Chondrocyte (in vitro differentiated cells): ENCODE measurements around the gene IL15RA. TPM values are rescaled to one million over a fixed set of nuclear protein-coding genes. Genes with fewer than 3 reads are reported as not detected.

ENCODE experiments used
- DNase-seq: peaks from one replicate; pipeline ENCODE4 v3.0.0; 2021; ENCODE audit warnings: mixed read lengths, low spot score
- H3K27ac Mint-ChIP-seq: one replicate; pipeline ENCODE4 v1.8.0; 2021; ENCODE audit warnings: mild to moderate bottlenecking, moderate library complexity, mixed read lengths; ENCODE audit not compliant: unreplicated experiment
- H3K27me3 Mint-ChIP-seq: 2 replicates; pipeline ENCODE4 v1.8.0; 2021; ENCODE audit warnings: low read depth, mixed read lengths
- H3K36me3 Mint-ChIP-seq: 2 replicates; pipeline ENCODE4 v1.8.0; 2021; ENCODE audit warnings: low read depth, mixed read lengths
- H3K4me1 Mint-ChIP-seq: 2 replicates; pipeline ENCODE4 v1.8.0; 2021; ENCODE audit warnings: low read depth, mild to moderate bottlenecking, mixed read lengths
- H3K4me3 Mint-ChIP-seq: one replicate; pipeline ENCODE4 v1.8.0; 2021; ENCODE audit warnings: mild to moderate bottlenecking, moderate library complexity, mixed read lengths; ENCODE audit not compliant: unreplicated experiment
- H3K9me3 Mint-ChIP-seq: 2 replicates; pipeline ENCODE4 v1.8.0; 2021; ENCODE audit warnings: low read depth, mixed read lengths
- CTCF ChIP-seq: fragments of 200-600 bp; sonication (generic); IDR thresholded peaks from 2 replicates; pipeline ENCODE4 v1.5.0; 2021; ENCODE audit warnings: antibody characterized with exemption, mild to moderate bottlenecking, moderate library complexity
- total RNA-seq: library from RNA; stranded (reverse); gene quantifications from 3 replicates; pipeline ENCODE4 v1.2.1, GENCODE V29; 2021

Gene IL15RA
- total RNA-seq, 1 donor from 2014 or later, result 0.65 TPM

GRCh38 chr10:5941579-5941978 is 35.8 kb downstream of the IL15RA start:
- peaks cover 19% of the 10 kb centered on the region for H3K36me3 Mint-ChIP-seq
- H3K4me1 Mint-ChIP-seq, result peaks cover 38% of the 10 kb centered on the region
- no peak overlapping the region for H3K4me3 Mint-ChIP-seq
- no peaks in the 10 kb centered on the region for H3K27me3 Mint-ChIP-seq
- no peak for DNase-seq
- no peak overlapping the region for H3K27ac Mint-ChIP-seq
- TF ChIP-seq CTCF, result no peak
- no peaks in the 10 kb centered on the region for H3K9me3 Mint-ChIP-seq

GRCh38 chr10:5940807-5941218 is 36.5 kb downstream of the IL15RA start:
- DNase-seq, result no peak
- H3K9me3 Mint-ChIP-seq, result no peaks in the 10 kb centered on the region
- no peak overlapping the region for H3K27ac Mint-ChIP-seq
- peaks cover 32% of the 10 kb centered on the region for H3K4me1 Mint-ChIP-seq
- no peak overlapping the region for H3K4me3 Mint-ChIP-seq
- no peaks in the 10 kb centered on the region for H3K27me3 Mint-ChIP-seq
- H3K36me3 Mint-ChIP-seq, result peaks cover 23% of the 10 kb centered on the region
- no peak for TF ChIP-seq CTCF

- no peak overlapping the region for H3K4me3 Mint-ChIP-seq
- no peak overlapping the region for H3K27ac Mint-ChIP-seq
- H3K4me1 Mint-ChIP-seq, result peaks cover 7% of the 10 kb centered on the region
- TF ChIP-seq CTCF, result no peak
- H3K36me3 Mint-ChIP-seq, result peaks cover 32% of the 10 kb centered on the region
- no peaks in the 10 kb centered on the region for H3K27me3 Mint-ChIP-seq
- no peak for DNase-seq
- no peaks in the 10 kb centered on the region for H3K9me3 Mint-ChIP-seq
Measured at GRCh38 chr10:5938291-5938690, 39.1 kb downstream of the IL15RA start.

- no peak for TF ChIP-seq CTCF
Measured at GRCh38 chr10:5937016-5937415, 40.3 kb downstream of the IL15RA start.

GRCh38 chr10:5935628-5936027 is 41.7 kb downstream of the IL15RA start:
- Mint-ChIP-seq H3K4me1 (no peaks in the 10 kb centered on the region), H3K27me3 (no peaks in the 10 kb centered on the region), H3K36me3 (peaks cover 41% of the 10 kb centered on the region), H3K9me3 (no peaks in the 10 kb centered on the region), H3K27ac (no peak overlapping the region), H3K4me3 (no peak overlapping the region)
- no peak for TF ChIP-seq CTCF
- no peak for DNase-seq

More at GRCh38 chr10:5937016-5937415, 40.3 kb downstream of the IL15RA start:
- no peaks in the 10 kb centered on the region for H3K27me3 Mint-ChIP-seq
- no peak for DNase-seq
- no peaks in the 10 kb centered on the region for H3K9me3 Mint-ChIP-seq
- no peaks in the 10 kb centered on the region for H3K4me1 Mint-ChIP-seq
- H3K27ac Mint-ChIP-seq, result no peak overlapping the region
- no peak overlapping the region for H3K4me3 Mint-ChIP-seq
- H3K36me3 Mint-ChIP-seq, result peaks cover 35% of the 10 kb centered on the region
